Keratinocyte (primary cell): Measurements from ENCODE around the gene ANKFY1. TPM values are rescaled to one million over a fixed set of nuclear protein-coding genes. Genes with fewer than 3 reads are reported as not detected.

Experiments
- DNase-seq: peaks from one replicate; pipeline ENCODE4 v3.0.0-alpha.2; 2011; ENCODE audit warnings: low read depth, missing footprints, low spot score
- FAIRE-seq: peaks from 2 replicates; lab custom pipeline; 2011; peaks lifted over from hg19 to GRCh38; lab: Jason Lieb, UNC
- H2AFZ ChIP-seq: 2 replicates; pipeline ENCODE4 v1.6.0; 2012; ENCODE audit warnings: low read length, control low read depth, inconsistent platforms; ENCODE audit not compliant: control insufficient read depth
- H3K27ac ChIP-seq: 2 replicates; pipeline ENCODE4 v1.5.1; 2011; ENCODE audit warnings: low read length; ENCODE audit not compliant: control insufficient read depth, insufficient read depth
- H3K27me3 ChIP-seq: 3 replicates; pipeline ENCODE4 v1.6.0; 2011; ENCODE audit warnings: low read length; ENCODE audit not compliant: control insufficient read depth, insufficient read depth; ENCODE audit errors: extremely low read depth
- H3K36me3 ChIP-seq, 2 experiments: 2 replicates in 1 of 2; 3 replicates in 1 of 2; pipeline ENCODE4 v1.5.1; 2011; ENCODE audit warnings: low read length in 2 of 2, mild to moderate bottlenecking in 1 of 2; ENCODE audit not compliant: control insufficient read depth in 2 of 2, insufficient read depth in 2 of 2; ENCODE audit errors: extremely low read depth in 1 of 2
- H3K4me1 ChIP-seq: 3 replicates; pipeline ENCODE4 v1.5.1; 2011; ENCODE audit warnings: low read length; ENCODE audit not compliant: control insufficient read depth, insufficient read depth; ENCODE audit errors: extremely low read depth
- H3K4me2 ChIP-seq: 3 replicates; pipeline ENCODE4 v1.6.0; 2011; ENCODE audit warnings: low read depth, low read length; ENCODE audit not compliant: control insufficient read depth, insufficient read depth; ENCODE audit errors: extremely low read depth
- H3K4me3 ChIP-seq, 3 experiments: fragments of 200-600 bp in 1 of 3; sonication (generic) in 1 of 3; 2 replicates in 2 of 3; 3 replicates in 1 of 3; pipeline ENCODE4 v1.5.1; 2011 to 2016; ENCODE audit warnings: low read length in 3 of 3, mild to moderate bottlenecking in 3 of 3, control low read depth in 2 of 3, inconsistent platforms in 1 of 3, low read depth in 1 of 3, mixed read lengths in 1 of 3, mixed run types in 1 of 3, moderate library complexity in 1 of 3; ENCODE audit not compliant: control insufficient read depth in 2 of 3, insufficient read depth in 2 of 3; ENCODE audit errors: extremely low read depth in 1 of 3
- H3K79me2 ChIP-seq: 2 replicates; pipeline ENCODE4 v1.6.0; 2012; ENCODE audit warnings: low read length; ENCODE audit not compliant: control insufficient read depth, insufficient read depth
- H3K9ac ChIP-seq: 3 replicates; pipeline ENCODE4 v1.6.0; 2011; ENCODE audit warnings: low read length; ENCODE audit not compliant: control insufficient read depth, insufficient read depth; ENCODE audit errors: extremely low read depth
- H3K9me1 ChIP-seq: 3 replicates; pipeline ENCODE4 v1.6.0; 2011; ENCODE audit warnings: low read length; ENCODE audit not compliant: control insufficient read depth, insufficient read depth; ENCODE audit errors: extremely low read depth
- H3K9me3 ChIP-seq: 2 replicates; pipeline ENCODE4 v1.5.1; 2012; ENCODE audit warnings: low read depth, low read length; ENCODE audit not compliant: control insufficient read depth
- H4K20me1 ChIP-seq: 3 replicates; pipeline ENCODE4 v1.6.0; 2011; ENCODE audit warnings: low read length; ENCODE audit not compliant: control insufficient read depth, insufficient read depth; ENCODE audit errors: extremely low read depth
- CTCF ChIP-seq, 3 experiments: IDR thresholded peaks in 1 of 3; conservative IDR thresholded peaks in 1 of 3; optimal IDR thresholded peaks in 1 of 3; 2 replicates in 2 of 3; 3 replicates in 1 of 3; pipeline versions ENCODE3 to v1.5.1; 2011; ENCODE audit warnings: low read length in 3 of 3, mild to moderate bottlenecking in 3 of 3, moderate library complexity in 2 of 3, control low read depth in 1 of 3, inconsistent platforms in 1 of 3; ENCODE audit not compliant: insufficient read depth in 2 of 3; ENCODE audit errors: extremely low read depth in 1 of 3
- EZH2 ChIP-seq: IDR thresholded peaks from one replicate; pipeline ENCODE4 v1.6.1; 2012; ENCODE audit warnings: inconsistent platforms, mild to moderate bottlenecking, low read length, moderate library complexity
- dilution Hi-C: fragments of 300-500 bp; cut with MboI; formaldehyde crosslinking; loops from one replicate; pipeline ENCODE4 v1.7.0; 2020; ENCODE audit warnings: low sequenced_read_pairs; ENCODE audit not compliant: extremely low pct_ligation_motif_present
- polyA plus RNA-seq, 5 experiments: library from polyadenylated mRNA; depleted of rRNA in 3 of 5; stranded (reverse) in 3 of 5; stranded (forward) in 1 of 5; unstranded in 1 of 5; fragments of >200 nt; gene quantifications; 1 replicate in 1 of 5; 2 replicates in 3 of 5; 3 replicates in 1 of 5; pipeline versions ENCODE4 v1.2.1 to v1.2.3, GENCODE V29; 2011 to 2012; ENCODE audit warnings: missing spikeins in 2 of 5, low read depth in 1 of 5, low replicate concordance in 1 of 5

The ANKFY1 gene
- polyA plus RNA-seq, 1 donor (not counting 4 experiments of a cell fraction or from before 2014, with no cell fraction given) = 27.0 TPM

- TF ChIP-seq EZH2 (no peak), CTCF (optimal IDR thresholded peaks at IDR 0.05 in 1 of 3, IDR thresholded peaks at IDR 0.05 in 1 of 3, conservative IDR thresholded peaks at IDR 0.05 in 1 of 3; ENCODE audit: extremely low read depth in 1 of 3, insufficient read depth in 2 of 3, low read length in 3 of 3) (no peak)
- DNase-seq (no peak), FAIRE-seq (no peak)
- H3K27ac ChIP-seq = no peak overlapping the region
- H2AFZ ChIP-seq = no peak overlapping the region
- no peaks in the 10 kb centered on the region for H3K9me1 ChIP-seq
- H4K20me1 ChIP-seq = no peaks in the 10 kb centered on the region
- no peak overlapping the region for H3K4me3 ChIP-seq
- H3K79me2 ChIP-seq = peaks cover 10% of the 10 kb centered on the region
- no peaks in the 10 kb centered on the region for H3K27me3 ChIP-seq
- H3K4me1 ChIP-seq = no peaks in the 10 kb centered on the region
- no peak overlapping the region for H3K9ac ChIP-seq
- no peak overlapping the region for H3K4me2 ChIP-seq
- dilution Hi-C loops = no loop called here
- peaks cover 23 to 27% of the 10 kb centered on the region in 2 experiments for H3K36me3 ChIP-seq
- H3K9me3 ChIP-seq = no peaks in the 10 kb centered on the region
Measured at GRCh38 chr17:4206962-4207361, 56.8 kb downstream of the ANKFY1 start.

DNA sequence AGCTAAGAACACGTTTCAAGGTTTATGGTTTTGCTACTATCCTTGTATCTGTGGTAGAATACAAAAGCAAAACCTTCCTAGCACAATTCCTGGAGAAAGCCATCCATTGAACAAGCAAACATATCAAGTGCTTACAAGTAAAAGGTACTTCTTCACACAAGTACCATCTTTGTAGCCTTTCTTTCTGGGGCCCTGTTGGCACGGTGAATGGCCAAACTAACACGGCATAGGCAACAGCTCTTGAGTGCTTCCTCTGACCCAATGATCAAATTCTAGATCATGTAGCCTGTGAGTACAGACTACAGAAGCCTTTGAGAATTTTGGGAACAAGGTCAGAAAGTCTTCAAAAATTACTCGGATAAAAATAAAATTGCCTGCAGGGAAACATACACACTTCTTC lies 57.9 kb downstream of the ANKFY1 start:
- Histone ChIP-seq H3K4me2 (no peak overlapping the region), H2AFZ (no peak overlapping the region), H3K79me2 (peaks cover 2% of the 10 kb centered on the region), H3K4me3 (no peak overlapping the region), H3K27ac (no peak overlapping the region), H3K9ac (no peak overlapping the region), H3K27me3 (no peaks in the 10 kb centered on the region), H3K4me1 (no peaks in the 10 kb centered on the region), H3K36me3 (peaks cover 22 to 27% of the 10 kb centered on the region in 2 experiments), H4K20me1 (no peaks in the 10 kb centered on the region), H3K9me1 (no peaks in the 10 kb centered on the region), H3K9me3 (no peaks in the 10 kb centered on the region)
- DNase-seq (no peak), FAIRE-seq (no peak)
- dilution Hi-C loops = no loop called here
- TF ChIP-seq CTCF (optimal IDR thresholded peaks at IDR 0.05 in 1 of 3, IDR thresholded peaks at IDR 0.05 in 1 of 3, conservative IDR thresholded peaks at IDR 0.05 in 1 of 3; ENCODE audit: extremely low read depth in 1 of 3, insufficient read depth in 2 of 3, low read length in 3 of 3) = no peak
- TF ChIP-seq EZH2 = no peak
